ENCODE results near the gene PRLR. TPM values are rescaled to one million over a fixed set of nuclear protein-coding genes. Genes with fewer than 3 reads are reported as not detected.
A peak's percentile ranks its signal among the peaks of the same experiment; 100 is the strongest.

PRLR gene
- total and polyA plus RNA-seq, 4 donors, result 3.5 to 44.5 (median 14.3) TPM

GRCh38 chr5:35004771-35005170, 225.5 kb downstream of the PRLR start (continued):
- TF ChIP-seq, protein P1, sequence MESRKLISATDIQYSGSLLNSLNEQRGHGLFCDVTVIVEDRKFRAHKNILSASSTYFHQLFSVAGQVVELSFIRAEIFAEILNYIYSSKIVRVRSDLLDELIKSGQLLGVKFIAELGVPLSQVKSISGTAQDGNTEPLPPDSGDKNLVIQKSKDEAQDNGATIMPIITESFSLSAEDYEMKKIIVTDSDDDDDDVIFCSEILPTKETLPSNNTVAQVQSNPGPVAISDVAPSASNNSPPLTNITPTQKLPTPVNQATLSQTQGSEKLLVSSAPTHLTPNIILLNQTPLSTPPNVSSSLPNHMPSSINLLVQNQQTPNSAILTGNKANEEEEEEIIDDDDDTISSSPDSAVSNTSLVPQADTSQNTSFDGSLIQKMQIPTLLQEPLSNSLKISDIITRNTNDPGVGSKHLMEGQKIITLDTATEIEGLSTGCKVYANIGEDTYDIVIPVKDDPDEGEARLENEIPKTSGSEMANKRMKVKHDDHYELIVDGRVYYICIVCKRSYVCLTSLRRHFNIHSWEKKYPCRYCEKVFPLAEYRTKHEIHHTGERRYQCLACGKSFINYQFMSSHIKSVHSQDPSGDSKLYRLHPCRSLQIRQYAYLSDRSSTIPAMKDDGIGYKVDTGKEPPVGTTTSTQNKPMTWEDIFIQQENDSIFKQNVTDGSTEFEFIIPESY (IDR thresholded peaks at IDR 0.05), result no peak

GRCh38 chr5:35004200-35004599, 226.1 kb downstream of the PRLR start:
- Histone ChIP-seq H3K4me1 (ENCODE audit: control insufficient read depth in 4 of 4, insufficient read depth in 4 of 4, low read length in 3 of 4) (no peaks in the 10 kb centered on the region), H3K27me3 (ENCODE audit: control insufficient read depth in 4 of 4, insufficient read depth in 4 of 4, low read length in 3 of 4) (no peaks in the 10 kb centered on the region), H3K4me3 (ENCODE audit: low read depth in 1 of 3, low read length in 3 of 3) (no peak overlapping the region), H3K9me3 (ENCODE audit: control insufficient read depth in 4 of 4, low read length in 3 of 4) (no peaks in the 10 kb centered on the region), H3K27ac (ENCODE audit: low read depth in 1 of 2, low read length in 2 of 2) (no peak overlapping the region), H3K36me3 (ENCODE audit: control insufficient read depth in 4 of 4, insufficient read depth in 3 of 4, low read depth in 1 of 4, low read length in 3 of 4) (peaks cover 2 to 40% (median 17%) of the 10 kb centered on the region in 4 donors), H3K9ac (ENCODE audit: low read depth in 1 of 2, low read length in 2 of 2) (no peak overlapping the region)
- no peak for DNase-seq (ENCODE audit: low spot score)
- TF ChIP-seq RXRA (IDR thresholded peaks at IDR 0.05) (no peak), RAD21 (IDR thresholded peaks at IDR 0.05) (no peak), YY1 (IDR thresholded peaks at IDR 0.05) (no peak), REST (IDR thresholded peaks at IDR 0.05) (no peak), NR2F2 (IDR thresholded peaks at IDR 0.05) (no peak)
- TF ChIP-seq, protein P2, sequence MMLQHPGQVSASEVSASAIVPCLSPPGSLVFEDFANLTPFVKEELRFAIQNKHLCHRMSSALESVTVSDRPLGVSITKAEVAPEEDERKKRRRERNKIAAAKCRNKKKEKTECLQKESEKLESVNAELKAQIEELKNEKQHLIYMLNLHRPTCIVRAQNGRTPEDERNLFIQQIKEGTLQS (IDR thresholded peaks at IDR 0.05), result no peak
- 82% methylated on average over 5 of the region's 5 CpGs for WGBS

DNA sequence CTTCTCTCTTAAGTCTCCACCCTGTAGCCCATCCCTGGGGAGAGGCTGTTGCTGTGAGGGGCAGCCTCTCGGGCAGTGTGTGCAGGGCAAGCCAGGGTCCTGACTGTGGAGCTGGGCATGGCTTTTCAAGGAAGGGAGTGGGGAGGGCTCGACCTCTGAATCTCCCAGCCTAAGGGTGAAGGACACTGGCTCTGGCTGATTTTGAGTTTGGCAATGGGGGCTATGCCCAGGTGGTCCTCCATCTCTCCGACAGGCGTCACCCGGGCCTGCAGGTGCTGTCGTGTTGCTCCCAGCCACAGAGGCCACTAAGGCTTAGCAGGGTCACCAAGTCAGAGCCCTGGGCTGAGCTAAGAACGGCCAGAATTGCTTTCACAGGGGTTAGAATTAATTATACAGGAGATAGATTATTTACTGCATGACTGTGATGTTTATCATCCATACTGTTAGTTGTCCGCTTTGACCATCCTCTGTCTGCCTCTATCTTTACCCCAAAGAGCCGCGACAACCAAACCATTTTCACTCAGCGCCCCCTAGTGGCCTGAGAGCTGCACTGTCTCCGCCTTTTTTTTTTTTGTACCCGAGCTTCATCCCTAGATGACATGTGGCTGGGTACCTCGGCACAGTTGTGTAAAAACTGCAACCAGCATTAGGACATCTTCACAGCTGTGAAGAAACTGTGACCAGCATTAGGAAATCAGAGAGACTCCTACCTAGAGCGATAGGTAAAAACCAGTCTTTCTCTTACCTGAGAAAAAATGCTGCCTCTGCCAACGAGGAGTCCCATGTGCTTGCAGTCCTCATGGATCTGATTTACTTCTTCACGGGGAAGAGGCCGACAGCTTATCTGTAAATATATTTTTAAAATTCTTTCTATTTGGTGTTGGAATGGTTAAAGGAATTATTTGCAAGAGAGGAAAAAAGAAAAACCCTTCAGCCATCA, 227.0 kb downstream of the PRLR start:
- Histone ChIP-seq H3K9ac (ENCODE audit: low read depth in 1 of 2, low read length in 2 of 2) (no peak overlapping the region), H3K4me3 (ENCODE audit: low read depth in 1 of 3, low read length in 3 of 3) (no peak overlapping the region), H3K27ac (ENCODE audit: low read depth in 1 of 2, low read length in 2 of 2) (no peak overlapping the region), H3K9me3 (ENCODE audit: control insufficient read depth in 4 of 4, low read length in 3 of 4) (no peaks in the 10 kb centered on the region), H3K27me3 (ENCODE audit: control insufficient read depth in 4 of 4, insufficient read depth in 4 of 4, low read length in 3 of 4) (no peaks in the 10 kb centered on the region), H3K4me1 (ENCODE audit: control insufficient read depth in 4 of 4, insufficient read depth in 4 of 4, low read length in 3 of 4) (no peaks in the 10 kb centered on the region), H3K36me3 (ENCODE audit: control insufficient read depth in 4 of 4, insufficient read depth in 3 of 4, low read depth in 1 of 4, low read length in 3 of 4) (peaks cover 2 to 42% (median 19%) of the 10 kb centered on the region in 4 donors)
- TF ChIP-seq GABPA (IDR thresholded peaks at IDR 0.05 in 1 of 2, conservative IDR thresholded peaks at IDR 0.05 in 1 of 2), result no peak
- no peak for TF ChIP-seq HNF4A (conservative IDR thresholded peaks at IDR 0.05)
- TF ChIP-seq, protein P3, sequence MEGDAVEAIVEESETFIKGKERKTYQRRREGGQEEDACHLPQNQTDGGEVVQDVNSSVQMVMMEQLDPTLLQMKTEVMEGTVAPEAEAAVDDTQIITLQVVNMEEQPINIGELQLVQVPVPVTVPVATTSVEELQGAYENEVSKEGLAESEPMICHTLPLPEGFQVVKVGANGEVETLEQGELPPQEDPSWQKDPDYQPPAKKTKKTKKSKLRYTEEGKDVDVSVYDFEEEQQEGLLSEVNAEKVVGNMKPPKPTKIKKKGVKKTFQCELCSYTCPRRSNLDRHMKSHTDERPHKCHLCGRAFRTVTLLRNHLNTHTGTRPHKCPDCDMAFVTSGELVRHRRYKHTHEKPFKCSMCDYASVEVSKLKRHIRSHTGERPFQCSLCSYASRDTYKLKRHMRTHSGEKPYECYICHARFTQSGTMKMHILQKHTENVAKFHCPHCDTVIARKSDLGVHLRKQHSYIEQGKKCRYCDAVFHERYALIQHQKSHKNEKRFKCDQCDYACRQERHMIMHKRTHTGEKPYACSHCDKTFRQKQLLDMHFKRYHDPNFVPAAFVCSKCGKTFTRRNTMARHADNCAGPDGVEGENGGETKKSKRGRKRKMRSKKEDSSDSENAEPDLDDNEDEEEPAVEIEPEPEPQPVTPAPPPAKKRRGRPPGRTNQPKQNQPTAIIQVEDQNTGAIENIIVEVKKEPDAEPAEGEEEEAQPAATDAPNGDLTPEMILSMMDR (IDR thresholded peaks at IDR 0.05; ENCODE audit: low read depth, low read length, missing input control), result peak; percentile 75
- TF ChIP-seq NR2F2 (IDR thresholded peaks at IDR 0.05), result no peak
- no peak for TF ChIP-seq FOXA1 (IDR thresholded peaks at IDR 0.05)
- no peak for TF ChIP-seq RXRA (IDR thresholded peaks at IDR 0.05)
- no peak for TF ChIP-seq MAX (IDR thresholded peaks at IDR 0.05)
- TF ChIP-seq RAD21 (IDR thresholded peaks at IDR 0.05), result peak; percentile 71 to 80
- TF ChIP-seq EGR1 (IDR thresholded peaks at IDR 0.05; ENCODE audit: low read depth in 2 of 2), result no peak
- no peak for TF ChIP-seq SP1 (IDR thresholded peaks at IDR 0.05)
- peak; percentile 72 for DNase-seq (ENCODE audit: low spot score)
- 66% methylated on average over 18 of the region's 18 CpGs for WGBS

Measured in liver (tissue), 9 donors.